LNCaP clone FGC (cell line): Measurements from ENCODE around the gene PTPRCAP.

ENCODE experiments used
- DNase-seq: peaks from one replicate; pipeline ENCODE4 v3.0.0-alpha.2; 2011; ENCODE audit warnings: low read depth
- H3K4me3 ChIP-seq: 2 replicates; pipeline ENCODE4 v1.5.1; 2011; ENCODE audit warnings: mild to moderate bottlenecking, low read depth, low read length, control low read depth
- CTCF ChIP-seq: IDR thresholded peaks from 2 replicates; pipeline ENCODE4 v1.5.1; 2012; ENCODE audit warnings: mild to moderate bottlenecking; ENCODE audit not compliant: control insufficient read depth, insufficient read depth; ENCODE audit errors: extremely low read depth

Gene PTPRCAP

GRCh38 chr11:67438158-67438902 lies 848 bp upstream of the PTPRCAP start:
- DNase-seq = no peak
- TF ChIP-seq CTCF = no peak
- H3K4me3 ChIP-seq = no peak overlapping the region

GRCh38 chr11:67437809-67438157 lies 301 bp upstream of the PTPRCAP start:
- no peak for TF ChIP-seq CTCF
- no peak for DNase-seq
- H3K4me3 ChIP-seq = no peak overlapping the region

- no peak overlapping the region for H3K4me3 ChIP-seq
- no peak for DNase-seq
- TF ChIP-seq CTCF = no peak
These were observed 912 bp downstream of the PTPRCAP start for GRCh38 chr11:67436459-67437081.

- DNase-seq = no peak
- no peak for TF ChIP-seq CTCF
- no peak overlapping the region for H3K4me3 ChIP-seq
These were observed 1.6 kb downstream of the PTPRCAP start for GRCh38 chr11:67435727-67436458.

- no peak for TF ChIP-seq CTCF
- DNase-seq = no peak
- no peak overlapping the region for H3K4me3 ChIP-seq
These were observed 2.3 kb downstream of the PTPRCAP start for GRCh38 chr11:67435031-67435726.

- DNase-seq = no peak
- H3K4me3 ChIP-seq = no peak overlapping the region
These were observed 3.0 kb downstream of the PTPRCAP start for GRCh38 chr11:67434395-67434881.

More at GRCh38 chr11:67434395-67434881, 3.0 kb downstream of the PTPRCAP start:
- TF ChIP-seq CTCF = no peak
